CD4-positive, alpha-beta T cell treated with Interleukin-15 for 4 hours (primary cell): ENCODE measurements around the gene OR5V1.
"Not testable (repeated sequence)": the region's sequence is repeated elsewhere in the genome, so short reads cannot be mapped to it uniquely, and the experiment has no call there.

Experiments used
- DNase-seq: peaks from one replicate; pipeline ENCODE4 v3.0.0-alpha.2; 2020; ENCODE audit warnings: low spot score

OR5V1 gene

DNA sequence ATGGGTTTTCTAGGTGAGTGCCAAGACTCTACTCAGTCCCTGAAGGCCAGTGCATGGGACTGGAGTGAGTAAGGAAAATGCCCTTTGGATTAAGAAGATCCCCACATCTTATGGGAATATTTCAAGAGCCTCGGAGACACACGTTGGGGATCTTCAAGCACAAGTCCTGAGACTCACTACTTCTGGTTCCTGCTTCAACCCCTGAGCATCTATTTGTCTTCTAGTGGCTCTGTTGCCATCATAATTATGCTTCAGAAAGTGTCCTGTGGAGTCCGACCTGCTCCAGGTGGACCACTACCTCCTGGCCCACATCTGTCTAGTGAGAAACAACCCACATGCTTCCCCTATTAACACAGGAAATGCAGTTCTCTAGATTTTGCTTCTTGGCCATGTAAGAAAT is at the start of gene OR5V1:
Gene OR5V1 (minus strand): TSS at position 101 of the 400 bp plus-strand sequence. CDS start 12,670 bp downstream, outside the sequence.
- DNase-seq, result no peak

DNA sequence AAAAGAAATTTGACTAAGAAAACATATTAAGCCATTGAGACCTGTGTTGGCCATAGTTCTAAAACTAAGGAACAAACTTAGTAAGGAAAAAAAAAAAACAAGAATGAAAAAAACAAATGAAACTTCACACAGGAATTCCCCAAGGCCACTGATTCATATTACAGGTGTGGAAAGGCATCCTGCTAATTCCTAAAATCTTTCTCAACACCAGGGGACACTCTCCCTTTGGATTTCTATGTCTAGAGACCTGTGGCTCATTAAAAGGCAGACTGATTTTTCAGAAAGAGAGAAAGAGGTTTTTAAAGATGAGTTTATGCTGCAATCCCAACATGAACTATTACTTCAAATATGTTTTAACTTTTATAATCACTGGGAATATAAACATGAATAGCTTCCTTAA is 45.9 kb upstream of the OR5V1 start, which contains the start of gene OR12D1:
Gene OR12D1 (plus strand): TSS at position 341 of the 400 bp plus-strand sequence.
- no peak for DNase-seq

DNA sequence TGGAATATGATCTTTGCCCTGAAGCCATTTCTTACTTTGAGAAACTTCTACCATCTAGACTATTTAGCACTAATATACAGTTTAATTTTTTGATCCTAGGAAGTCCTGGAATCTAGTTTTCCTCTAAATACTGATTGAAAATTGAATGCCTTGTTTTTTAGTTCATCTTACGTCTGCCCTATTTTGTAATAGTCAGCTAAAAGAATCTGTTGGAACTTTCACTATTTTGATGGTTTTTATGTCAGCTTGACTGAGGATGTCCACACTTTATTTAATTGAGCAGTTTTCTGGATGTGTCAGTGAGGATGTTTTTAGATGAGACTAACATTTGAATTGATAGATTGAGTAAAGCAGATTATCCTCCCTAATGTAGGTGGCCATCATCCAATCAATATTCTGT is 35.1 kb upstream of the OR5V1 start:
- DNase-seq, result no peak

DNA sequence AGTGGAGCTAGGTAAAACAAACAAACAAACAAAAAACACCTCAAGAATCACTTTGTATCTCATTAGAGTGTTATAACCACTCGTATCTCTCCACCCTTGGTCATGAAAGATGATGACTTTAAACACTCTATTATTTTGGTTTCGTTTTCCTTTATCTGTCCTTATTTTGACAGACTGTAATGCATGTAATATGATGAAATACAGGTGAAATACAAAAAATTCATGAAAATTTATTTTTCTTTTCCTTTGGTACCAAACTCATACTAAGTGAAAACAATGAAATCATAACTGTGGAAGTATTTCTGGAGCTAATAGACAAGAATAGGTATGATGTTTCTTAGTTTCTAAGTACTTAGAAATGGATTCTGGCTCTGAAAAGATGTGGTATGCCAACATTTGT is 30.9 kb upstream of the OR5V1 start:
- no peak for DNase-seq

GRCh38 chr6:29395331-29395730 is 26.7 kb upstream of the OR5V1 start, which contains the start of gene OR12D2:
TSS of gene OR12D2 (plus strand) at chr6:29395631. CDS start at chr6:29396700, 1,069 bp downstream.
- DNase-seq, result no peak

GRCh38 chr6:29388533-29388932 is 19.9 kb upstream of the OR5V1 start:
- DNase-seq, result no peak

DNA sequence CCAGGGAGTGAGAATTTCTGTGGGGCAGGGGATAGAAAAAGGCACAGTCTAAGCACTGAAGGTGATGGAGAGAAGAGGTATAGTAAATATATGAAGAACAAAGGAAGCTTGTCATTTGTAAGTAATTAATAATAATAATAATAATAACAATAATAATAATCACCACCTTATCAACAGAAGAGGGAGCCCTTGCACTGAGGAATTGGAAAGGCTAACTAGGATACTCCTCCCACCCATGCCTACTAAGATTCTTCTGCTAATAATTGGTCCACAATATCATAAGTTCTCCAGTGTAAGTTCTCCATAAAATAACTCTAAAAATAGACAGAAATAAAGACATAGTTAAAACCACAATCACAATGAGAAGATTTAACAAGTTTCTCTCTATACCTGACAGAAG is 7.3 kb upstream of the OR5V1 start:
- DNase-seq, result no peak

DNA sequence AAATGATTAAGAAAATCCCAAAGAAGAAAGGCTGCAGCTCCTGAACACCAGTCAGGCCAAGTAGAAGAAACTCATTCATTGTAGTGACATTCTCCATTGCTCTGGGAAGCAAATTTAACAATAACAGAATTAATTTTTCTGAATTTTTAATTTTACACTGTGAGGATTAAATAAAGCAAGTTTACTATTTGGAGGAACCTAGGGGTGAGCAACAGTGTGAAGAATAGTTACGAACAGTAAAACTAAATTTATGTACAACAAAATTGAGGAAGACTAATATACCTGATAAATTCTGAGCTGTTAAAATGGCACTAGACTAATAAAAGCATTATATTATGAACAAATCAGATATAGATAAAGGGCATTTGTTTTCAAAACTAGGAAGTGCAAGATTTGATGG is 6.5 kb upstream of the OR5V1 start, which contains the start of gene OR12D3:
Gene OR12D3 (minus strand): TSS at position 101 of the 400 bp plus-strand sequence. CDS start 4 bp downstream, at position 97.
- no peak for DNase-seq

DNA sequence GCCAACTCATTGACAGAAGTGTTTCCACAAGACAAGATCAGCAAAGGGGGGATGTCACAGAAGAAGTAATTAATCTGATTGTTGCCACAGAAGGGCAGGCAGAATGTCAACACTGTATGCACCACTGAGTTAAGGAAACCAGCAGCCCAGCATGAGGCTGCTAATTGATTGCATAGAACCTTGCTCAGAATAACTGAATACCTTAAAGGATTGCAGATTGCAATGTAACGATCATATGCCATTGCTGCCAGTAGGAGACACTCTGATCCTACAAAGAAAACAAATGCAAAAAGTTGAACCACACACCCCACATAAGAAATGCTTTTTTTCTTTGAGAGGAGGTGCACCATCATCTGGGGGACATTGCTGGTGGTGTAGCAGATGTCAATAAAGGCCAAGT is 13.1 kb downstream of the OR5V1 start:
- no peak for DNase-seq

DNA sequence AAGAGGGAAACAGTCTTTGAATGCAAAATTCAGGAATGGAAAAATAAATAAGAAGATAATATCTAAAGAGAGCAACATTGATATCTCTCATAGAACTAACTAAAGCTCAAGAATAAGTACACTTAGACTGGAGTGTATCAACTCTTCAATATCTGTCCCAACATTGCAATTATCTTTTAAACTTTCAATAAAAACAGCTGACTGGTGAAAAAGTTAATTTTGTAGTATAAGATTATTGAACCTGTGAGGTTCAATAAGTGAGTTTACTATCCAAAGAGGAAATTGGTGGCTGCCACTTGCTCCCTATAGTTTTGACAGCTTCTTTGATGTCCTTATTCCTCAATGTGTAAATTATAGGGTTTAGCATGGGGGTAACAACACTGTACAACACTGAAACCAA is 13.7 kb downstream of the OR5V1 start:
- DNase-seq, result no peak

- DNase-seq, result not testable (repeated sequence)
Observed at GRCh38 chr6:29349348-29349747, 19.3 kb downstream of the OR5V1 start.

DNA sequence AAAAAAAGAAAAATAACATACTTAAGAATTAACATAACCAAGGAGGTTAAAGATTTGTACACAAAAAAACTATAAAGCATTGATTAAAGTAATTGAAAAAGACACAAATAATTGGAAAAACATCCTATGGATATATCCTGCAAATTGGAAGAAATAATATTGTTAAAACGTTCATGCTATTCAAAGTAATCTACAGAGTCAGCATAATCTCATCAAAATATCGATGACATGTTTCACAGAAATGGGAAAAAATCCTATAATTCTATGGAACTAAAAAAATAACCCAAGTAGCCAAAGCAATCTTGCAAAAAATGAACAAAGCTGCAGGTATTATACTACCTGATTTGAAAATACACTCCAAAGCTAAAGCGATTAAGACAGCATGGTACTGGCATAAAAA is 23.3 kb downstream of the OR5V1 start:
- no peak for DNase-seq

- no peak for DNase-seq
Observed at GRCh38 chr6:29336269-29336668, 32.4 kb downstream of the OR5V1 start.

- DNase-seq, result no peak
Observed at GRCh38 chr6:29332676-29333075, 36.0 kb downstream of the OR5V1 start.

DNA sequence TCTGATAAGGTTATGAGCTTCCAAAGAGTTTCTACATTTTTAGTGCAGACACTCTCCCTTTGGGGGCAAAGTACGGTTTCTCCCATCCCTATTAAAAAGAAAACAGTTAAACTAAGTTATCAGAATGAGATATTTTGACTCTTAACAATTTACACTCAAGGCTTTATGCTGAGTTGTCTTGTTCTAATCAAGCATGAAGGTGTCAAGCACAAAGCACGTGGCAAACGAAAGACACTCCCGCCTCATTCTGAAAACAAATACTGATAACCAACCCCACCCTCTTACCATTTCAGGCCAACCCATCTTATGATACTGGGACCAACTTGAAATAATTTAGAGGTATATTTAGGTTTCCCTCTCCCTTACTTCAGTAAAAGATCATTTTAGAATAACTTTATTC is 42.9 kb downstream of the OR5V1 start:
- no peak for DNase-seq

DNA sequence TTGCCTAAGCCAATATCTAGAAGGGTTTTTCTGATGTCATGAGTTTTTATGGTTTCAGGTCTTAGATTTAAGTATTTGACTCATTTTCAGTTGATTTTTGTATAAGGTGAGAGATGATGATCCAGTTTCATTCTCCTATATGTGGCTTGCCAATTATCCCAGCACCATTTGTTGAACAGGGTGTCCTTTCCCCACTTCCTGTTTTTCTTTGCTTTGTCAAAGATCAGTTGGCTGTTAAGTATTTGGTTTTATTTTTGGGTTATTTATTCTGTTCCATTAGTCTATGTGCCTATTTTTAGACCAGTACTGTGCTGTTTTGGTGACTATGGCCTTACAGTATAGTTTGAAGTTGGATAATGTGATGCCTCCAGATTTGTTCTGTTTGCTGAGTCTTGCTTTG is 45.3 kb downstream of the OR5V1 start:
- not testable (repeated sequence) for DNase-seq

DNA sequence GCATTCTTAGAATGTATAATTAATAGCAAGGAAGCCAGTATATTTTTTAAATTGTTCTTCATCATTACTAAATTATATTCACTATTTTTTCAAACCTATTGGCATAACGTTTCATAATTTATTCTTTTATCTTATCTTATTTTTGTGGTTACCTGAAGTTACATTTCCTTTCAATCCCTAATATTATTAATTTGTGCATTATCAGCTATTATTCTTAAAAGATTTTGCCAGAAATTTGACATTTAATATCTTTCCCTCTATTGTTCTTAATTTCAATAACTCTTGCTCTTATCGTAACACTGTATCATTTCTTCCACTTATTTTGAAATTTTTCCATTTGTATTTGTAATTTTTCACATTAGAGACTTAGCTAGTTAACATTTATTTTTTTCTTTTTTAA is 48.7 kb downstream of the OR5V1 start:
- DNase-seq, result no peak
